ENCODE results near the gene TRPV2.

DNA sequence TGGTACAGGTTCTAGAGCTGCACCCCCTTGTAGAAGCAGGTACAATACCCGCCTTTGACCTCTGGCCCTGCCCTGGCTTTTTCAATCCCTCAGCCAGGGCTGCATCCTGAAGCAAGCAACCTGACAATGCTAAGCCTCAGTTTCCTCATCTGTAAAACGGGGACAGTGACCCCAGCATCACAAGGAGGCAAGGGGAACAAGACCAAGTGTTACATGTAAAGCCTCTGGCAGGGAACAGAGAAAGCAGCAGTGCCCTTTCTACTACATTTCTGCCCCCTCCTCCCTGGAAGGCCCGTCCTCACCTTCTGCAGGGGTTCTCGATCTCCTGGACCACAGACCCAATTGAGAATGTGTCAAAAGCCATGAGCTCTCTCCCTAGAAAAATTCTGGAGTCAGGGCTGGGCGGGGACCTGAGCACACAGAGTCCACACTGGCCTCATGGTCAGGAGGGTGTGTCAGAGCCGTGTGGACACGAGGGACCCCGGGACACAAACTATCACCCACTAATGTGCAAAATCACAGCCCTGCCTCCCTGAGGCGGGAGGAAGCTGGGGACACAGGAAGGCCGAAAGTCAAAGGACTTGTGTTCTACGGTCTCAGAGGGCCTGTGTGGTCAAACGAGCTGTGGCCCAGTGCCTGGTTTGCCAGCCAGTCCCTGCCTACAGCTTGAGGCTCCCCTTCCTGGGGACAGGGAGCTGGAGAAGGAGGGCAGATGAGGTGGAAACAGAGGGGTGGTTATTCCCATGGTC is 49.1 kb downstream of the TRPV2 start:
- TF ChIP-seq, protein P1, sequence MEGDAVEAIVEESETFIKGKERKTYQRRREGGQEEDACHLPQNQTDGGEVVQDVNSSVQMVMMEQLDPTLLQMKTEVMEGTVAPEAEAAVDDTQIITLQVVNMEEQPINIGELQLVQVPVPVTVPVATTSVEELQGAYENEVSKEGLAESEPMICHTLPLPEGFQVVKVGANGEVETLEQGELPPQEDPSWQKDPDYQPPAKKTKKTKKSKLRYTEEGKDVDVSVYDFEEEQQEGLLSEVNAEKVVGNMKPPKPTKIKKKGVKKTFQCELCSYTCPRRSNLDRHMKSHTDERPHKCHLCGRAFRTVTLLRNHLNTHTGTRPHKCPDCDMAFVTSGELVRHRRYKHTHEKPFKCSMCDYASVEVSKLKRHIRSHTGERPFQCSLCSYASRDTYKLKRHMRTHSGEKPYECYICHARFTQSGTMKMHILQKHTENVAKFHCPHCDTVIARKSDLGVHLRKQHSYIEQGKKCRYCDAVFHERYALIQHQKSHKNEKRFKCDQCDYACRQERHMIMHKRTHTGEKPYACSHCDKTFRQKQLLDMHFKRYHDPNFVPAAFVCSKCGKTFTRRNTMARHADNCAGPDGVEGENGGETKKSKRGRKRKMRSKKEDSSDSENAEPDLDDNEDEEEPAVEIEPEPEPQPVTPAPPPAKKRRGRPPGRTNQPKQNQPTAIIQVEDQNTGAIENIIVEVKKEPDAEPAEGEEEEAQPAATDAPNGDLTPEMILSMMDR (IDR thresholded peaks at IDR 0.05), result no peak
- no peak for TF ChIP-seq POLR2A (IDR thresholded peaks at IDR 0.05)

Measured in testis (tissue), 2 donors.